C4-2B (cell line): ENCODE data around the gene HAX1.

Experiments used
- ZFX ChIP-seq: fragments of 450-650 bp; IDR thresholded peaks from 2 replicates; pipeline ENCODE4 v1.6.1; 2017
- TF ChIP-seq, protein P1 (sequence below): fragments of 450-650 bp; conservative IDR thresholded peaks from 2 replicates; pipeline ENCODE4 v1.5.1; 2017; ENCODE audit warnings: mild to moderate bottlenecking

DNA sequence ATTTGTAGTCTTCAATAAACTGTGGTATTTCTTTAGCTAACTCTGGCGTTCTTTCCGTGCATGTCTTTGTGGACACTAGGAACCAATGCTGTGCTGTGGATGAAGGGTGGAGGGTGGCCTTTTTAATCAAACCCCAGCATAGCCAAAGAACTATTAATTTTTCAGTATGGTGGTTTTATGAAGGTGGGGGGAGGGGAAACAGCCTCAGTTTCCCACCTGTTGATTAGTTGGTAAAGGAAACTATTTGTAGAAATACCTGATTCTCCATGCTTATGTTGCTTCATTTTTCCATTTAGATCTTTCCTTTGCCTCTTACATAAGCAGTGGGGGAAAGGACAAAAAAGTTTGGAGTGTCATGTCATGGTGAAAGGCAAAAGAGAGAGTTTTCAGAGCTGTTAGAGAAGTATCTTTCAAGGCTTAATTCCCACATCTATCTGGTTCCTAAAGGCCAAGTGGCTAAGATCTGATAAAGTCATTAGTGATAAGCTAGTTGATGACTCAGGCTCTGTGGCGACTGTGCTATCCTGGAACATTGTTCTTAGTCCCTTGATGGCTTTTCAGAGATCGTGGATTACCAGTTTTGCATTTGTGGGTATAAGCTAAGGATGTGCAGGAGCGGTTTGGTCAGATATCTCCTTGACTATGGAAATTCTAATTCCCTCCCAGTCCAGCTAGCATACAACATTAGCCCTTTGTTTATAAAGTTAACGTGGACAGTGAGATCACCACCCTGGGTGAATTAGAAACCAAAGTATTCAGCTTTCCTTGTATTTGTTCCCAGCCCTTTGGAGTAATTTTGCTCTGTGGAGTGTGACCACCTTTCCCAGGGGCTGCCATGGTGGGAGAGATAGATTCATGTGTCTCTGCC is 8.7 kb upstream of the HAX1 start:
- TF ChIP-seq, protein P1, sequence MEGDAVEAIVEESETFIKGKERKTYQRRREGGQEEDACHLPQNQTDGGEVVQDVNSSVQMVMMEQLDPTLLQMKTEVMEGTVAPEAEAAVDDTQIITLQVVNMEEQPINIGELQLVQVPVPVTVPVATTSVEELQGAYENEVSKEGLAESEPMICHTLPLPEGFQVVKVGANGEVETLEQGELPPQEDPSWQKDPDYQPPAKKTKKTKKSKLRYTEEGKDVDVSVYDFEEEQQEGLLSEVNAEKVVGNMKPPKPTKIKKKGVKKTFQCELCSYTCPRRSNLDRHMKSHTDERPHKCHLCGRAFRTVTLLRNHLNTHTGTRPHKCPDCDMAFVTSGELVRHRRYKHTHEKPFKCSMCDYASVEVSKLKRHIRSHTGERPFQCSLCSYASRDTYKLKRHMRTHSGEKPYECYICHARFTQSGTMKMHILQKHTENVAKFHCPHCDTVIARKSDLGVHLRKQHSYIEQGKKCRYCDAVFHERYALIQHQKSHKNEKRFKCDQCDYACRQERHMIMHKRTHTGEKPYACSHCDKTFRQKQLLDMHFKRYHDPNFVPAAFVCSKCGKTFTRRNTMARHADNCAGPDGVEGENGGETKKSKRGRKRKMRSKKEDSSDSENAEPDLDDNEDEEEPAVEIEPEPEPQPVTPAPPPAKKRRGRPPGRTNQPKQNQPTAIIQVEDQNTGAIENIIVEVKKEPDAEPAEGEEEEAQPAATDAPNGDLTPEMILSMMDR, result no peak
- no peak for TF ChIP-seq ZFX
